ENCODE data around the gene ANKAR. TPM values are rescaled to one million over a fixed set of nuclear protein-coding genes. Genes with fewer than 3 reads are reported as not detected.

Gene ANKAR
- total RNA-seq (10 to 100 TPM; 12.5 to 14.9 (median 12.9) TPM), total RNA-seq (4.0 to 20.6 (median 11.9) reads per million in 29 experiments)
- total RNA-seq (2013): 17.1 TPM

GRCh38 chr2:189674374-189675112, at the start of gene ANKAR:
Gene ANKAR, plus strand, starts transcription at chr2:189674670. Its CDS starts 1,821 bp downstream, at chr2:189676491.
- H3K27ac ChIP-seq (ENCODE audit: low read length): peak within 1 kb of the TSS; percentile 88
- DNase-seq: peak; percentile 54 to 89 (median 72)
- ChIA-PET POLR2A (interaction anchor here (0.5 to 2.4 kb wide), 9 partner anchors 9 to 114 kb away, joined by 3 to 8 read pairs (median 4); partner anchors contain the start of genes ASNSD1 (in 2 of the 2) and OSGEPL1 (in 1 of the 2)), CTCF (interaction anchor here (0.5 to 7.7 kb wide), 23 partner anchors 9 to 107 kb away, joined by 3 to 96 read pairs (median 6); partner anchors contain the start of genes OSGEPL1 (in 2 of the 2), ASNSD1 (in 1 of the 2) and SLC40A1 (in 1 of the 2))
- Mint-ChIP-seq H3K27ac (peak within 1 kb of the TSS; percentile 97 to 99), H3K4me3 (peak within 1 kb of the TSS; percentile 91 to 95 (median 93)), H3K4me1 (peaks cover 30 to 44% (median 41%) of the 10 kb centered on the region in 3 donors), H3K27me3 (no peaks in the 10 kb centered on the region), H3K9me3 (peaks cover 0 to 12% (median 7%) of the 10 kb centered on the region in 3 donors), H3K36me3 (peaks cover 23% of the 10 kb centered on the region)
- H3K9me3 ChIP-seq: no peaks in the 10 kb centered on the region
- peak; percentile 95 to 97 (median 96) for ATAC-seq (replicated peaks in 1 of 4)
- WGBS (ENCODE audit: insufficient coverage): 1% methylated on average over 58 of the region's 62 CpGs
- no peaks in the 10 kb centered on the region for H3K27me3 ChIP-seq (replicated peaks in 1 of 2; ENCODE audit: control insufficient read depth in 2 of 2, extremely low read depth in 1 of 2, insufficient read depth in 2 of 2, low read length in 1 of 2)
- peaks cover 3 to 21% of the 10 kb centered on the region in 2 experiments for H3K4me1 ChIP-seq (ENCODE audit: control insufficient read depth in 1 of 2, extremely low read depth in 1 of 2, insufficient read depth in 2 of 2, low read length in 2 of 2)
- H3K4me3 ChIP-seq (ENCODE audit: control insufficient read depth in 1 of 2, extremely low read depth in 1 of 2, low read length in 1 of 2): peak within 1 kb of the TSS; percentile 67 to 96
- peaks cover 5 to 10% of the 10 kb centered on the region in 2 donors for H3K36me3 ChIP-seq (ENCODE audit: control insufficient read depth in 2 of 2, extremely low read depth in 1 of 2, insufficient read depth in 1 of 2, low read length in 1 of 2)

GRCh38 chr2:189625636-189626035, 48.8 kb upstream of the ANKAR start:
- ChIA-PET CTCF (interaction anchor here in 1 of 2 donors (0.6 to 0.7 kb wide), 2 partner anchors 35 kb away, joined by 3 to 6 read pairs; no protein-coding TSS in a partner anchor), POLR2A (interaction anchor here in 1 of 2 donors (0.7 kb wide), 2 partner anchors 16 to 49 kb away, joined by 3 read pairs; no protein-coding TSS in a partner anchor)
- no peak overlapping the region for H3K27ac Mint-ChIP-seq

GRCh38 chr2:189627789-189628188, 46.7 kb upstream of the ANKAR start:
- ChIA-PET POLR2A (no interaction called here), CTCF (interaction anchor here in 1 of 2 donors (0.6 to 0.7 kb wide), 2 partner anchors 156 to 937 kb away, joined by 3 read pairs; no protein-coding TSS in a partner anchor)
- Histone ChIP-seq H3K27ac (ENCODE audit: low read length) (no peak overlapping the region), H3K27me3 (replicated peaks in 1 of 2; ENCODE audit: control insufficient read depth in 2 of 2, extremely low read depth in 1 of 2, insufficient read depth in 2 of 2, low read length in 1 of 2) (no peaks in the 10 kb centered on the region), H3K36me3 (ENCODE audit: control insufficient read depth in 2 of 2, extremely low read depth in 1 of 2, insufficient read depth in 1 of 2, low read length in 1 of 2) (no peaks in the 10 kb centered on the region), H3K4me3 (ENCODE audit: control insufficient read depth in 1 of 2, extremely low read depth in 1 of 2, low read length in 1 of 2) (no peak overlapping the region), H3K4me1 (ENCODE audit: control insufficient read depth in 1 of 2, extremely low read depth in 1 of 2, insufficient read depth in 2 of 2, low read length in 2 of 2) (peaks cover 3 to 11% of the 10 kb centered on the region in 2 experiments), H3K9me3 (no peaks in the 10 kb centered on the region)
- Mint-ChIP-seq H3K36me3 (no peaks in the 10 kb centered on the region), H3K4me3 (no peak overlapping the region), H3K27ac (no peak overlapping the region), H3K9me3 (no peaks in the 10 kb centered on the region), H3K27me3 (no peaks in the 10 kb centered on the region), H3K4me1 (peaks cover 16 to 31% (median 24%) of the 10 kb centered on the region in 3 donors)
- ATAC-seq (replicated peaks in 1 of 4) (no peak), DNase-seq (no peak)
- no CpG with 5 or more reads among the region's 1 CpG for WGBS (ENCODE audit: insufficient coverage)

More at GRCh38 chr2:189625636-189626035, 48.8 kb upstream of the ANKAR start:
- H3K9me3 Mint-ChIP-seq: no peaks in the 10 kb centered on the region
- peaks cover 3 to 11% of the 10 kb centered on the region in 2 experiments for H3K4me1 ChIP-seq (ENCODE audit: control insufficient read depth in 1 of 2, extremely low read depth in 1 of 2, insufficient read depth in 2 of 2, low read length in 2 of 2)
- H3K4me3 Mint-ChIP-seq: no peak overlapping the region
- H3K27me3 ChIP-seq (replicated peaks in 1 of 2; ENCODE audit: control insufficient read depth in 2 of 2, extremely low read depth in 1 of 2, insufficient read depth in 2 of 2, low read length in 1 of 2): no peaks in the 10 kb centered on the region
- no peak for ATAC-seq (replicated peaks in 1 of 4)
- H3K9me3 ChIP-seq: no peaks in the 10 kb centered on the region
- no peaks in the 10 kb centered on the region for H3K27me3 Mint-ChIP-seq
- no peaks in the 10 kb centered on the region for H3K36me3 Mint-ChIP-seq
- H3K4me3 ChIP-seq (ENCODE audit: control insufficient read depth in 1 of 2, extremely low read depth in 1 of 2, low read length in 1 of 2): no peak overlapping the region
- WGBS (ENCODE audit: insufficient coverage): no CpG with 5 or more reads among the region's 2 CpGs
- no peak for DNase-seq
- H3K27ac ChIP-seq (ENCODE audit: low read length): no peak overlapping the region
- H3K4me1 Mint-ChIP-seq: peaks cover 16 to 31% (median 24%) of the 10 kb centered on the region in 3 donors
- H3K36me3 ChIP-seq (ENCODE audit: control insufficient read depth in 2 of 2, extremely low read depth in 1 of 2, insufficient read depth in 1 of 2, low read length in 1 of 2): no peaks in the 10 kb centered on the region

GRCh38 chr2:189628817-189629530, 45.5 kb upstream of the ANKAR start:
- Mint-ChIP-seq H3K36me3 (no peaks in the 10 kb centered on the region), H3K27me3 (no peaks in the 10 kb centered on the region), H3K9me3 (no peaks in the 10 kb centered on the region), H3K4me3 (no peak overlapping the region), H3K4me1 (peaks cover 16 to 31% (median 24%) of the 10 kb centered on the region in 3 donors), H3K27ac (no peak overlapping the region)
- Histone ChIP-seq H3K4me3 (ENCODE audit: control insufficient read depth in 1 of 2, extremely low read depth in 1 of 2, low read length in 1 of 2) (no peak overlapping the region), H3K9me3 (no peaks in the 10 kb centered on the region), H3K27me3 (replicated peaks in 1 of 2; ENCODE audit: control insufficient read depth in 2 of 2, extremely low read depth in 1 of 2, insufficient read depth in 2 of 2, low read length in 1 of 2) (no peaks in the 10 kb centered on the region), H3K36me3 (ENCODE audit: control insufficient read depth in 2 of 2, extremely low read depth in 1 of 2, insufficient read depth in 1 of 2, low read length in 1 of 2) (no peaks in the 10 kb centered on the region), H3K27ac (ENCODE audit: low read length) (no peak overlapping the region), H3K4me1 (ENCODE audit: control insufficient read depth in 1 of 2, extremely low read depth in 1 of 2, insufficient read depth in 2 of 2, low read length in 2 of 2) (peaks cover 3 to 11% of the 10 kb centered on the region in 2 experiments)
- CTCF ChIA-PET: interaction anchor here in 1 of 2 donors (0.7 kb wide), 1 partner anchor 823 kb away, joined by 9 read pairs; no protein-coding TSS in a partner anchor
- WGBS (ENCODE audit: insufficient coverage): 93% methylated on average over 7 of the region's 9 CpGs
- ATAC-seq (replicated peaks in 1 of 4) (no peak), DNase-seq (no peak)
- POLR2A ChIA-PET: interaction anchor here in 1 of 2 donors (0.9 kb wide), 1 partner anchor 51 kb away, joined by 3 read pairs; no protein-coding TSS in a partner anchor

- DNase-seq (no peak), ATAC-seq (replicated peaks in 1 of 4) (no peak)
- H3K27ac ChIP-seq (ENCODE audit: low read length): no peak overlapping the region
- Mint-ChIP-seq H3K27ac (no peak overlapping the region), H3K36me3 (no peaks in the 10 kb centered on the region), H3K27me3 (no peaks in the 10 kb centered on the region), H3K4me1 (peaks cover 12 to 23% (median 18%) of the 10 kb centered on the region in 3 donors), H3K9me3 (no peaks in the 10 kb centered on the region), H3K4me3 (no peak overlapping the region)
- 100% methylated on average over 1 of the region's 10 CpGs for WGBS (ENCODE audit: insufficient coverage)
- no peaks in the 10 kb centered on the region for H3K27me3 ChIP-seq (replicated peaks in 1 of 2; ENCODE audit: control insufficient read depth in 2 of 2, extremely low read depth in 1 of 2, insufficient read depth in 2 of 2, low read length in 1 of 2)
- no peaks in the 10 kb centered on the region for H3K36me3 ChIP-seq (ENCODE audit: control insufficient read depth in 2 of 2, extremely low read depth in 1 of 2, insufficient read depth in 1 of 2, low read length in 1 of 2)
- H3K4me1 ChIP-seq (ENCODE audit: control insufficient read depth in 1 of 2, extremely low read depth in 1 of 2, insufficient read depth in 2 of 2, low read length in 2 of 2): peaks cover 3 to 11% of the 10 kb centered on the region in 2 experiments
- ChIA-PET POLR2A (interaction anchor here in 1 of 2 donors (0.9 kb wide), 1 partner anchor 51 kb away, joined by 3 read pairs; no protein-coding TSS in a partner anchor), CTCF (interaction anchor here (0.7 kb wide), 2 partner anchors 28 to 31 kb away, joined by 3 read pairs; no protein-coding TSS in a partner anchor)
- H3K4me3 ChIP-seq (ENCODE audit: control insufficient read depth in 1 of 2, extremely low read depth in 1 of 2, low read length in 1 of 2): no peak overlapping the region
- no peaks in the 10 kb centered on the region for H3K9me3 ChIP-seq
These were observed 44.7 kb upstream of the ANKAR start for GRCh38 chr2:189629531-189630453.

Data from T-cell (primary cell).